Measurements from ENCODE around the gene RCN1. TPM values are rescaled to one million over a fixed set of nuclear protein-coding genes. Genes with fewer than 3 reads are reported as not detected.
"Not testable (repeated sequence)": the region's sequence is repeated elsewhere in the genome, so short reads cannot be mapped to it uniquely, and the experiment has no call there.

The RCN1 gene
- polyA plus RNA-seq, 2 of the 4 experiments (the other 2 are of a cell fraction): 191 to 234 TPM

GRCh38 chr11:32056438-32056837, 34.4 kb upstream of the RCN1 start:
- no peak for TF ChIP-seq RARB (CRISPR knock-in tag; IDR thresholded peaks at IDR 0.05)
- TF ChIP-seq MAZ (IDR thresholded peaks at IDR 0.05; ENCODE audit: borderline replicate concordance, low read depth, low read length): no peak
- ChIA-PET CTCF (interaction anchor here (0.9 to 16.6 kb wide), 2 partner anchors 9 to 109 kb away, joined by 3 to 416 read pairs; no protein-coding TSS in a partner anchor), POLR2A (no interaction called here)
- Histone ChIP-seq H3K4me3 (no peak overlapping the region), H3K4me2 (no peak overlapping the region), H3K27ac (no peak overlapping the region), H3K4me1 (no peaks in the 10 kb centered on the region), H3K9me3 (no peaks in the 10 kb centered on the region)
- WGBS (ENCODE audit: missing lambda C conversion rate): 32% methylated on average over 6 of the region's 6 CpGs
- ATAC-seq: no peak
- FAIRE-seq: no peak
- no peak for DNase-seq (ENCODE audit: low read depth in 1 of 2, low spot score in 1 of 2)

GRCh38 chr11:32059686-32060462, 31.0 kb upstream of the RCN1 start:
- POLR2A ChIA-PET: no interaction called here
- 35% methylated on average over 6 of the region's 6 CpGs for WGBS (ENCODE audit: missing lambda C conversion rate)
- TF ChIP-seq CHD2 (IDR thresholded peaks at IDR 0.05; ENCODE audit: low read length, partially characterized antibody) (no peak), SMC3 (IDR thresholded peaks at IDR 0.05) (no peak), JUN (IDR thresholded peaks at IDR 0.05) (no peak)
- ATAC-seq: no peak
- Histone ChIP-seq H3K4me2 (no peak overlapping the region), H3K4me3 (no peak overlapping the region), H3K9me3 (no peaks in the 10 kb centered on the region), H3K4me1 (no peaks in the 10 kb centered on the region), H3K27ac (no peak overlapping the region)
- FAIRE-seq: no peak
- no peak for DNase-seq (ENCODE audit: low read depth in 1 of 2, low spot score in 1 of 2)
- CTCF ChIA-PET: interaction anchor here (1.9 to 16.6 kb wide), 2 partner anchors 8 to 106 kb away, joined by 10 to 416 read pairs; no protein-coding TSS in a partner anchor

GRCh38 chr11:32062540-32062939, 28.3 kb upstream of the RCN1 start:
- no peak overlapping the region for H3K4me2 ChIP-seq
- ATAC-seq (no peak), FAIRE-seq (no peak), DNase-seq (ENCODE audit: low read depth in 1 of 2, low spot score in 1 of 2) (no peak)
- no peak overlapping the region for H3K27ac ChIP-seq
- WGBS (ENCODE audit: missing lambda C conversion rate): 17% methylated on average over 3 of the region's 3 CpGs
- TF ChIP-seq ZC3H11A (IDR thresholded peaks at IDR 0.05) (no peak), BHLHE40 (IDR thresholded peaks at IDR 0.05; ENCODE audit: low read depth, low read length) (no peak), JUN (IDR thresholded peaks at IDR 0.05) (no peak), NPAS2 (CRISPR knock-in tag; IDR thresholded peaks at IDR 0.05; ENCODE audit: borderline replicate concordance) (no peak), ZSCAN20 (CRISPR knock-in tag; IDR thresholded peaks at IDR 0.05) (no peak), POLR2AphosphoS2 (conservative IDR thresholded peaks at IDR 0.05; ENCODE audit: low read length) (no peak)
- ChIA-PET POLR2A (no interaction called here), CTCF (interaction anchor here (0.6 to 4.6 kb wide), 4 partner anchors 9 to 111 kb away, joined by 3 to 24 read pairs (median 6); no protein-coding TSS in a partner anchor)
- no peak overlapping the region for H3K4me3 ChIP-seq
- no peaks in the 10 kb centered on the region for H3K9me3 ChIP-seq
- no peaks in the 10 kb centered on the region for H3K4me1 ChIP-seq

- H3K4me1 ChIP-seq; POLR2A ChIA-PET; H3K9me3 ChIP-seq; DNase-seq (ENCODE audit: low read depth in 1 of 2, low spot score in 1 of 2); FAIRE-seq; ATAC-seq; H3K4me3 ChIP-seq; H3K4me2 ChIP-seq; H3K27ac ChIP-seq: not testable (repeated sequence)
- 45% methylated on average over 3 of the region's 3 CpGs for WGBS (ENCODE audit: missing lambda C conversion rate)
- CTCF ChIA-PET: interaction anchor here (0.6 to 4.6 kb wide), 4 partner anchors 9 to 113 kb away, joined by 3 to 24 read pairs (median 4); no protein-coding TSS in a partner anchor
Observed at GRCh38 chr11:32063031-32063430, 27.8 kb upstream of the RCN1 start.

- POLR2A ChIA-PET: no interaction called here
- Histone ChIP-seq H3K4me1 (no peaks in the 10 kb centered on the region), H3K27ac (no peak overlapping the region), H3K4me3 (no peak overlapping the region), H3K9me3 (no peaks in the 10 kb centered on the region), H3K4me2 (no peak overlapping the region)
- FAIRE-seq: no peak
- no peak for ATAC-seq
- no peak for DNase-seq (ENCODE audit: low read depth in 1 of 2, low spot score in 1 of 2)
- CTCF ChIA-PET: interaction anchor here (0.6 to 4.6 kb wide), 3 partner anchors 12 to 166 kb away, joined by 3 to 24 read pairs (median 11); no protein-coding TSS in a partner anchor
- WGBS (ENCODE audit: missing lambda C conversion rate): 39% methylated on average over 8 of the region's 8 CpGs
- no peak for TF ChIP-seq SREBF2 (IDR thresholded peaks at IDR 0.05)
- TF ChIP-seq RFX5 (IDR thresholded peaks at IDR 0.05): no peak
- TF ChIP-seq MAZ (IDR thresholded peaks at IDR 0.05; ENCODE audit: borderline replicate concordance, low read depth, low read length): no peak
- no peak for TF ChIP-seq FOSB (CRISPR knock-in tag; IDR thresholded peaks at IDR 0.05)
- no peak for TF ChIP-seq RARB (CRISPR knock-in tag; IDR thresholded peaks at IDR 0.05)
- TF ChIP-seq PHF8 (IDR thresholded peaks at IDR 0.05; ENCODE audit: borderline replicate concordance, low read depth): no peak
- no peak for TF ChIP-seq CHD4 (IDR thresholded peaks at IDR 0.05; ENCODE audit: borderline replicate concordance)
- no peak for TF ChIP-seq CBX2 (IDR thresholded peaks at IDR 0.05; ENCODE audit: borderline replicate concordance, low read depth)
- TF ChIP-seq ATOH8 (CRISPR knock-in tag; IDR thresholded peaks at IDR 0.05; ENCODE audit: low read depth): no peak
- no peak for TF ChIP-seq MAX (IDR thresholded peaks at IDR 0.05)
- no peak for TF ChIP-seq REST (IDR thresholded peaks at IDR 0.05)
- no peak for TF ChIP-seq HOXB5 (CRISPR knock-in tag; IDR thresholded peaks at IDR 0.05)
Observed at GRCh38 chr11:32065865-32066629, 24.8 kb upstream of the RCN1 start.

All from A549 (cell line).